Neural progenitor cell (in vitro differentiated cells): Measurements from ENCODE around the gene TTLL8.
"Not testable (repeated sequence)": the region's sequence is repeated elsewhere in the genome, so short reads cannot be mapped to it uniquely, and the experiment has no call there.

Source experiments
- EZH2 ChIP-seq: fragments of 200-600 bp; sonication (generic); IDR thresholded peaks from 2 replicates; pipeline ENCODE4 v1.6.1; 2017; ENCODE audit warnings: antibody characterized with exemption, mild to moderate bottlenecking, moderate library complexity
- TF ChIP-seq, protein P1 (sequence below): fragments of 200-600 bp; sonication (generic); IDR thresholded peaks from 2 replicates; pipeline ENCODE4 v1.5.1; 2017; ENCODE audit warnings: antibody characterized with exemption, mild to moderate bottlenecking

DNA sequence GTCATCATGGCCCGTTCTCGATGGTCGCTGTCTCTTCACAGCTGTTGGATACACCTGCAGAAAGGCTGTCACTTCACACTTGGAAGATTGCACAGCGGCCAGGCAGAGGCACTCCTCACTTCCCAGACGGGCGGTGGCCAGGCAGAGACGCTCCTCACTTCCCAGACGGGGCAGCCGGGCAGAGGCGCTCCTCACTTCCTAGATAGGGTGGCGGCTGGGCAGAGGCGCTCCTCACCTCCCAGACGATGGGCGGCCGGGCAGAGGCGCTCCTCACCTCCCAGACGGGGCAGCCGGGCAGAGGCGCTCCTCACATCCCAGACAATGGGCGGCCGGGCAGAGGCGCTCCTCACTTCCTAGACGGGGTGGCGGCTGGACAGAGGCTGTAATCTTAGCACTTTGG lies 68.3 kb downstream of the TTLL8 start:
- TF ChIP-seq, protein P1, sequence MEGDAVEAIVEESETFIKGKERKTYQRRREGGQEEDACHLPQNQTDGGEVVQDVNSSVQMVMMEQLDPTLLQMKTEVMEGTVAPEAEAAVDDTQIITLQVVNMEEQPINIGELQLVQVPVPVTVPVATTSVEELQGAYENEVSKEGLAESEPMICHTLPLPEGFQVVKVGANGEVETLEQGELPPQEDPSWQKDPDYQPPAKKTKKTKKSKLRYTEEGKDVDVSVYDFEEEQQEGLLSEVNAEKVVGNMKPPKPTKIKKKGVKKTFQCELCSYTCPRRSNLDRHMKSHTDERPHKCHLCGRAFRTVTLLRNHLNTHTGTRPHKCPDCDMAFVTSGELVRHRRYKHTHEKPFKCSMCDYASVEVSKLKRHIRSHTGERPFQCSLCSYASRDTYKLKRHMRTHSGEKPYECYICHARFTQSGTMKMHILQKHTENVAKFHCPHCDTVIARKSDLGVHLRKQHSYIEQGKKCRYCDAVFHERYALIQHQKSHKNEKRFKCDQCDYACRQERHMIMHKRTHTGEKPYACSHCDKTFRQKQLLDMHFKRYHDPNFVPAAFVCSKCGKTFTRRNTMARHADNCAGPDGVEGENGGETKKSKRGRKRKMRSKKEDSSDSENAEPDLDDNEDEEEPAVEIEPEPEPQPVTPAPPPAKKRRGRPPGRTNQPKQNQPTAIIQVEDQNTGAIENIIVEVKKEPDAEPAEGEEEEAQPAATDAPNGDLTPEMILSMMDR, result not testable (repeated sequence)
- not testable (repeated sequence) for TF ChIP-seq EZH2
